H9 (cell line): Measurements from ENCODE around the gene TMTC2. TPM values are rescaled to one million over a fixed set of nuclear protein-coding genes. Genes with fewer than 3 reads are reported as not detected.

Experiments used
- DNase-seq: peaks from one replicate; pipeline ENCODE4 v3.0.0-alpha.2; 2017
- H2AFZ ChIP-seq: one replicate; pipeline ENCODE4 v1.6.1; 2013; ENCODE audit warnings: mild to moderate bottlenecking, low read length, control low read depth, moderate library complexity
- H2AK5ac ChIP-seq: 2 replicates; pipeline ENCODE4 v1.6.1; 2013; ENCODE audit warnings: low read length, control low read depth, mixed read lengths; ENCODE audit not compliant: insufficient read length
- H2BK120ac ChIP-seq: one replicate; pipeline ENCODE4 v1.6.1; 2013; ENCODE audit warnings: low read depth, mild to moderate bottlenecking, low read length, control low read depth, inconsistent platforms; ENCODE audit not compliant: poor library complexity, severe bottlenecking
- H2BK12ac ChIP-seq: 2 replicates; pipeline ENCODE4 v1.6.1; 2013; ENCODE audit warnings: low read length, control low read depth, mixed read lengths, low read depth; ENCODE audit not compliant: insufficient read length
- H2BK15ac ChIP-seq: 2 replicates; pipeline ENCODE4 v1.6.1; 2013; ENCODE audit warnings: low read depth, low read length, control low read depth
- H2BK20ac ChIP-seq: one replicate; pipeline ENCODE4 v1.6.1; 2013; ENCODE audit warnings: low read depth, mild to moderate bottlenecking, low read length, control low read depth, inconsistent platforms; ENCODE audit not compliant: poor library complexity, severe bottlenecking
- H2BK5ac ChIP-seq: 2 replicates; pipeline ENCODE4 v1.6.1; 2013; ENCODE audit warnings: low read length, control low read depth, mixed read lengths; ENCODE audit not compliant: insufficient read length
- H3K14ac ChIP-seq: 2 replicates; pipeline ENCODE4 v1.6.1; 2013; ENCODE audit warnings: low read length, control low read depth; ENCODE audit not compliant: insufficient read depth
- H3K18ac ChIP-seq: 2 replicates; pipeline ENCODE4 v1.6.1; 2013; ENCODE audit warnings: low read depth, mild to moderate bottlenecking, mixed read lengths, low read length, control low read depth; ENCODE audit not compliant: insufficient read length
- H3K23ac ChIP-seq: 2 replicates; pipeline ENCODE4 v1.6.1; 2013; ENCODE audit warnings: low read length, control low read depth, mixed read lengths, low read depth; ENCODE audit not compliant: insufficient read length
- H3K23me2 ChIP-seq: 2 replicates; pipeline ENCODE4 v1.6.1; 2013; ENCODE audit warnings: low read depth, mild to moderate bottlenecking, mixed read lengths, low read length, control low read depth; ENCODE audit not compliant: insufficient read length, poor library complexity, severe bottlenecking
- H3K27ac ChIP-seq: 2 replicates; pipeline ENCODE4 v1.5.1; 2013; ENCODE audit warnings: low read length, control low read depth, mixed read lengths, low read depth; ENCODE audit not compliant: insufficient read length
- H3K27me3 ChIP-seq: 2 replicates; pipeline ENCODE4 v1.6.1; 2013; ENCODE audit warnings: low read length, control low read depth, inconsistent platforms; ENCODE audit not compliant: insufficient read depth
- H3K4ac ChIP-seq: 2 replicates; pipeline ENCODE4 v1.6.1; 2013; ENCODE audit warnings: low read depth, mild to moderate bottlenecking, control low read depth, inconsistent platforms, low read length, moderate library complexity
- H3K4me1 ChIP-seq: 2 replicates; pipeline ENCODE4 v1.6.1; 2013; ENCODE audit warnings: low read length, control low read depth, inconsistent platforms; ENCODE audit not compliant: insufficient read depth
- H3K4me2 ChIP-seq: 2 replicates; pipeline ENCODE4 v1.6.1; 2013; ENCODE audit warnings: low read length, control low read depth, mixed read lengths; ENCODE audit not compliant: insufficient read length, insufficient read depth
- H3K56ac ChIP-seq: 2 replicates; pipeline ENCODE4 v1.6.1; 2013; ENCODE audit warnings: low read depth, mild to moderate bottlenecking, mixed read lengths, low read length, control low read depth; ENCODE audit not compliant: insufficient read length
- H3K79me1 ChIP-seq: 2 replicates; pipeline ENCODE4 v1.6.1; 2013; ENCODE audit warnings: low read depth, mild to moderate bottlenecking, moderate library complexity, low read length, control low read depth, inconsistent platforms; ENCODE audit not compliant: insufficient read depth, poor library complexity, severe bottlenecking
- H3K79me2 ChIP-seq: 2 replicates; pipeline ENCODE4 v1.6.1; 2013; ENCODE audit warnings: low read length, control low read depth, inconsistent platforms; ENCODE audit not compliant: insufficient read depth
- H3K9ac ChIP-seq: 2 replicates; pipeline ENCODE4 v1.6.1; 2013; ENCODE audit warnings: low read length, control low read depth, mixed read lengths; ENCODE audit not compliant: insufficient read length; ENCODE audit errors: extremely low read depth
- H3K9me3 ChIP-seq: one replicate; pipeline ENCODE4 v1.6.1; 2013; ENCODE audit warnings: low read depth, low read length, inconsistent platforms; ENCODE audit not compliant: control insufficient read depth
- H3T11ph ChIP-seq: one replicate; pipeline ENCODE4 v1.6.1; 2013; ENCODE audit warnings: mild to moderate bottlenecking, low read length, control low read depth, inconsistent platforms
- H4K20me1 ChIP-seq: one replicate; pipeline ENCODE4 v1.6.1; 2013; ENCODE audit not compliant: control insufficient read depth, insufficient read length, insufficient read depth
- H4K5ac ChIP-seq: 2 replicates; pipeline ENCODE4 v1.6.1; 2013; ENCODE audit warnings: low read depth, mild to moderate bottlenecking, mixed read lengths, low read length, control low read depth; ENCODE audit not compliant: insufficient read length
- H4K8ac ChIP-seq: replicated peaks from 2 replicates; pipeline ENCODE4 v1.6.1; 2013; ENCODE audit warnings: low read length, control low read depth, mixed read lengths, low read depth; ENCODE audit not compliant: insufficient read length
- H4K91ac ChIP-seq: 2 replicates; pipeline ENCODE4 v1.6.1; 2013; ENCODE audit warnings: low read depth, mild to moderate bottlenecking, moderate library complexity, mixed read lengths, low read length, control low read depth; ENCODE audit not compliant: insufficient read length
- H3K27ac Mint-ChIP-seq, 3 experiments: 2 replicates in 2 of 3; 3 replicates in 1 of 3; pipeline ENCODE4 v1.8.0; 2020 to 2021; ENCODE audit warnings: mixed read lengths in 3 of 3, mild to moderate bottlenecking in 1 of 3, moderate library complexity in 1 of 3
- H3K27me3 Mint-ChIP-seq: 2 replicates; pipeline ENCODE4 v1.8.0; 2021; ENCODE audit warnings: low read depth, mild to moderate bottlenecking, moderate library complexity, mixed read lengths
- H3K36me3 Mint-ChIP-seq, 3 experiments: 2 replicates in 2 of 3; 3 replicates in 1 of 3; pipeline ENCODE4 v1.8.0; 2020 to 2021; ENCODE audit warnings: low read depth in 3 of 3, mixed read lengths in 3 of 3; ENCODE audit not compliant: insufficient read depth in 1 of 3
- H3K4me1 Mint-ChIP-seq, 2 experiments: 2 replicates each; pipeline ENCODE4 v1.8.0; 2020; ENCODE audit warnings: mixed read lengths in 2 of 2
- H3K4me3 Mint-ChIP-seq, 2 experiments: 2 replicates in 1 of 2; 3 replicates in 1 of 2; pipeline ENCODE4 v1.8.0; 2020 to 2021; ENCODE audit warnings: mild to moderate bottlenecking in 2 of 2, mixed read lengths in 2 of 2, moderate library complexity in 1 of 2
- H3K9me3 Mint-ChIP-seq, 2 experiments: 2 replicates in 1 of 2; 3 replicates in 1 of 2; pipeline ENCODE4 v1.8.0; 2020; ENCODE audit warnings: mild to moderate bottlenecking in 2 of 2, mixed read lengths in 2 of 2, moderate library complexity in 1 of 2
- total RNA-seq: library from RNA; stranded (reverse); gene quantifications from 2 replicates; pipeline ENCODE4 v1.2.1, GENCODE V29; 2021
- TF ChIP-seq, protein P1 (sequence below): fragments of 200-600 bp; sonication (generic); conservative IDR thresholded peaks from 3 replicates; pipeline ENCODE4 v1.8.0; 2021; ENCODE audit warnings: antibody characterized with exemption, mild to moderate bottlenecking

Gene TMTC2
- total RNA-seq, 1 experiment from 2014 or later = 3.1 TPM

DNA sequence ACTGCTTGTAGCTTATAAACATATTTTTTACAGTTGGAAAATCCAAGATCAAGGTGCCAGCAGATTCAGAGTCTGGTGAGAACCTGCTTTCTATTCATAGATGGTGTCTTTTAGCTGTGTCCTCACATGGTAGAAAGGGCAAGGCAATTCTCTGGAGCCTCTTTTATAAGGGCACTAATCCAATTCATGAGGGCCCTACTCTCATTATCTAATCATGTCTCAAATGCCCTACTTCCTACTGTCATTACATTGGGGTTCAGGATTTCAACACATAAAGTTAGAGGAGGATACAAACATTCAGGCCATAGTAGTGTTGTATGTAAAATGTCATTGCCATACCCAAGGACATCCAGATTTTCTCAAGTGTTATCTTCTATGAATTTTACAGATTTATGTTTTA is 496.4 kb downstream of the TMTC2 start:
- peaks cover 0 to 2% of the 10 kb centered on the region in 2 experiments; a peak in 2 of 4 replicates for H3K4me1 Mint-ChIP-seq
- H3K79me1 ChIP-seq = no peaks in the 10 kb centered on the region

More for the DNA sequence above, 496.4 kb downstream of the TMTC2 start:
- Histone ChIP-seq H3K27me3 (no peaks in the 10 kb centered on the region), H2BK15ac (no peak overlapping the region), H3K9me3 (no peaks in the 10 kb centered on the region), H4K91ac (no peak overlapping the region), H3K27ac (no peak overlapping the region), H3K18ac (no peak overlapping the region), H3K23me2 (no peaks in the 10 kb centered on the region), H3K23ac (no peak overlapping the region), H3T11ph (no peak overlapping the region), H2BK5ac (no peak overlapping the region), H4K8ac (no peak overlapping the region), H4K5ac (no peak overlapping the region), H3K14ac (no peak overlapping the region), H3K56ac (no peak overlapping the region), H2BK12ac (no peak overlapping the region), H2BK20ac (no peak overlapping the region), H3K4me1 (no peaks in the 10 kb centered on the region), H3K79me2 (no peaks in the 10 kb centered on the region), H3K9ac (no peak overlapping the region), H4K20me1 (no peaks in the 10 kb centered on the region), H2AK5ac (no peak overlapping the region), H2BK120ac (no peak overlapping the region), H3K4me2 (no peak overlapping the region), H3K4ac (no peak overlapping the region), H2AFZ (no peak overlapping the region)
- TF ChIP-seq, protein P1, sequence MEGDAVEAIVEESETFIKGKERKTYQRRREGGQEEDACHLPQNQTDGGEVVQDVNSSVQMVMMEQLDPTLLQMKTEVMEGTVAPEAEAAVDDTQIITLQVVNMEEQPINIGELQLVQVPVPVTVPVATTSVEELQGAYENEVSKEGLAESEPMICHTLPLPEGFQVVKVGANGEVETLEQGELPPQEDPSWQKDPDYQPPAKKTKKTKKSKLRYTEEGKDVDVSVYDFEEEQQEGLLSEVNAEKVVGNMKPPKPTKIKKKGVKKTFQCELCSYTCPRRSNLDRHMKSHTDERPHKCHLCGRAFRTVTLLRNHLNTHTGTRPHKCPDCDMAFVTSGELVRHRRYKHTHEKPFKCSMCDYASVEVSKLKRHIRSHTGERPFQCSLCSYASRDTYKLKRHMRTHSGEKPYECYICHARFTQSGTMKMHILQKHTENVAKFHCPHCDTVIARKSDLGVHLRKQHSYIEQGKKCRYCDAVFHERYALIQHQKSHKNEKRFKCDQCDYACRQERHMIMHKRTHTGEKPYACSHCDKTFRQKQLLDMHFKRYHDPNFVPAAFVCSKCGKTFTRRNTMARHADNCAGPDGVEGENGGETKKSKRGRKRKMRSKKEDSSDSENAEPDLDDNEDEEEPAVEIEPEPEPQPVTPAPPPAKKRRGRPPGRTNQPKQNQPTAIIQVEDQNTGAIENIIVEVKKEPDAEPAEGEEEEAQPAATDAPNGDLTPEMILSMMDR = no peak
- Mint-ChIP-seq H3K27me3 (no peaks in the 10 kb centered on the region), H3K36me3 (no peaks in the 10 kb centered on the region), H3K27ac (no peak overlapping the region), H3K4me3 (no peak overlapping the region), H3K9me3 (no peaks in the 10 kb centered on the region)
- DNase-seq = no peak
